Body of pancreas (tissue), 4 donors: Measurements from ENCODE around the gene SUGP2. TPM values are rescaled to one million over a fixed set of nuclear protein-coding genes. Genes with fewer than 3 reads are reported as not detected.

Experiments
- ATAC-seq: fragments of 150-250 bp; one replicate; pipeline ENCODE4 v1.9.1; 2016
- DNase-seq, 4 donors: peaks; one replicate each; pipeline ENCODE4 v3.0.0-alpha.2; 2019
- H3K27ac ChIP-seq, 4 donors: fragments of 200-600 bp; sonication (generic); 1 replicate in 3 of 4; 2 replicates in 1 of 4; pipeline versions ENCODE4 v1.5.1 to v1.6.1; 2016 to 2019; ENCODE audit warnings: mild to moderate bottlenecking in 1 of 4, mixed read lengths in 1 of 4, moderate library complexity in 1 of 4
- H3K27me3 ChIP-seq, 2 donors: fragments of 200-600 bp; sonication (generic); one replicate each; pipeline ENCODE4 v1.6.0; 2016; ENCODE audit warnings: mild to moderate bottlenecking in 1 of 2
- H3K36me3 ChIP-seq, 2 donors: fragments of 200-600 bp; sonication (generic); replicated peaks in 1 of 2; 2 replicates each; pipeline ENCODE4 v1.5.1; 2016; ENCODE audit warnings: low read depth in 2 of 2; ENCODE audit not compliant: insufficient read depth in 1 of 2
- H3K4me1 ChIP-seq: fragments of 200-600 bp; sonication (generic); one replicate; pipeline ENCODE4 v1.6.0; 2016
- H3K4me3 ChIP-seq, 2 donors: fragments of 200-600 bp; sonication (generic); 1 replicate in 1 of 2; 2 replicates in 1 of 2; pipeline ENCODE4 v1.5.1; 2016 to 2019
- H3K9me3 ChIP-seq, 3 donors: fragments of 200-600 bp; sonication (generic); 1 replicate in 2 of 3; 2 replicates in 1 of 3; pipeline ENCODE4 v1.5.1; 2016
- CTCF ChIP-seq, 7 experiments: fragments of 450-650 bp in 4 of 7; fragments of 200-600 bp in 3 of 7; sonication (generic) in 3 of 7; IDR thresholded peaks; one replicate each; pipeline ENCODE4 v1.5.1; 2016 to 2019; ENCODE audit warnings: antibody characterized with exemption in 7 of 7
- POLR2A ChIP-seq, 3 donors: fragments of 450-650 bp; IDR thresholded peaks; one replicate each; pipeline ENCODE4 v1.6.1; 2016; ENCODE audit warnings: antibody characterized with exemption in 3 of 3, mild to moderate bottlenecking in 2 of 3
- WGBS, 2 donors: methylation state at CpG; one replicate each; pipeline ENCODE4 v1.1.5; 2017; 5-methylcytosine and 5-hydroxymethylcytosine counted together
- intact Hi-C: fragments of 100-400 bp; cut with DNase I; formaldehyde crosslinking; loops from one replicate; pipeline ENCODE4 v1.15.1; 2023
- total RNA-seq, 2 donors: library from RNA; depleted of rRNA; stranded (reverse); fragments of >200 nt; gene quantifications; one replicate each; pipeline ENCODE4 v1.1.0, GENCODE V29; 2016

The SUGP2 gene
- total RNA-seq, 2 donors from 2014 or later: 22.1 to 115 TPM

- H3K27ac ChIP-seq: no peak overlapping the region
- no peak overlapping the region for H3K4me3 ChIP-seq
- TF ChIP-seq CTCF (IDR thresholded peaks at IDR 0.05) (no peak), POLR2A (IDR thresholded peaks at IDR 0.05) (no peak)
- ATAC-seq: no peak
- DNase-seq: no peak
- H3K27me3 ChIP-seq: no peaks in the 10 kb centered on the region
- H3K4me1 ChIP-seq: no peaks in the 10 kb centered on the region
- 64 to 91% methylated on average over 3 to 14 of the region's 14 CpGs for WGBS, 2 donors
- no peaks in the 10 kb centered on the region for H3K36me3 ChIP-seq
- intact Hi-C loops: no loop called here
- no peaks in the 10 kb centered on the region for H3K9me3 ChIP-seq
Observed at GRCh38 chr19:18946918-18947317, 86.4 kb downstream of the SUGP2 start.

GRCh38 chr19:18946335-18946734 lies 87.0 kb downstream of the SUGP2 start:
- Histone ChIP-seq H3K4me1 (peaks cover 4% of the 10 kb centered on the region), H3K4me3 (no peak overlapping the region), H3K9me3 (no peaks in the 10 kb centered on the region), H3K27ac (no peak overlapping the region), H3K27me3 (no peaks in the 10 kb centered on the region), H3K36me3 (no peaks in the 10 kb centered on the region)
- TF ChIP-seq POLR2A (IDR thresholded peaks at IDR 0.05) (no peak), CTCF (IDR thresholded peaks at IDR 0.05) (no peak)
- ATAC-seq: no peak
- intact Hi-C loops: no loop called here
- DNase-seq: no peak

- intact Hi-C loops: no loop called here
- 82 to 87% methylated on average over 7 to 9 of the region's 9 CpGs for WGBS, 2 donors
Observed at GRCh38 chr19:18945297-18945696, 88.0 kb downstream of the SUGP2 start.

GRCh38 chr19:18943465-18943864 lies 89.9 kb downstream of the SUGP2 start:
- Histone ChIP-seq H3K9me3 (no peaks in the 10 kb centered on the region), H3K27ac (no peak overlapping the region), H3K4me1 (peaks cover 17% of the 10 kb centered on the region), H3K27me3 (no peaks in the 10 kb centered on the region), H3K4me3 (no peak overlapping the region), H3K36me3 (no peaks in the 10 kb centered on the region)
- ATAC-seq (no peak), DNase-seq (no peak)
- TF ChIP-seq POLR2A (IDR thresholded peaks at IDR 0.05) (no peak), CTCF (IDR thresholded peaks at IDR 0.05) (no peak)
- intact Hi-C loops: no loop called here
- WGBS, 2 donors: 58 to 64% methylated on average over 3 to 4 of the region's 4 CpGs

More at GRCh38 chr19:18945297-18945696, 88.0 kb downstream of the SUGP2 start:
- Histone ChIP-seq H3K9me3 (no peaks in the 10 kb centered on the region), H3K27ac (no peak overlapping the region), H3K4me3 (no peak overlapping the region), H3K27me3 (no peaks in the 10 kb centered on the region), H3K4me1 (peaks cover 9% of the 10 kb centered on the region), H3K36me3 (no peaks in the 10 kb centered on the region)
- TF ChIP-seq POLR2A (IDR thresholded peaks at IDR 0.05) (no peak), CTCF (IDR thresholded peaks at IDR 0.05) (no peak)
- DNase-seq (no peak), ATAC-seq (no peak)

- Histone ChIP-seq H3K4me1 (peaks cover 17% of the 10 kb centered on the region), H3K36me3 (no peaks in the 10 kb centered on the region), H3K9me3 (no peaks in the 10 kb centered on the region), H3K27ac (no peak overlapping the region), H3K4me3 (no peak overlapping the region), H3K27me3 (no peaks in the 10 kb centered on the region)
- intact Hi-C loops: no loop called here
- DNase-seq: no peak
- ATAC-seq: no peak
- 87 to 88% methylated on average over 6 of the region's 6 CpGs for WGBS, 2 donors
- no peak for TF ChIP-seq CTCF (IDR thresholded peaks at IDR 0.05)
- TF ChIP-seq POLR2A (IDR thresholded peaks at IDR 0.05): no peak
Observed at GRCh38 chr19:18942692-18943091, 90.6 kb downstream of the SUGP2 start.
